K562 (cell line): ENCODE measurements around the gene COLQ. TPM values are rescaled to one million over a fixed set of nuclear protein-coding genes. Genes with fewer than 3 reads are reported as not detected.

Source experiments
- EGR1 ChIP-seq: fragments of 450-650 bp; conservative IDR thresholded peaks from 2 replicates; pipeline ENCODE4 v1.6.1; 2017; ENCODE audit warnings: mild to moderate bottlenecking
- GABPB1 ChIP-seq: sonication (generic); formaldehyde crosslinking; IDR thresholded peaks from 2 replicates; pipeline ENCODE4 v1.8.0; 2022; ENCODE audit warnings: mild to moderate bottlenecking, missing genetic modification reagents
- HIVEP1 ChIP-seq: fragments of 250-450 bp; sonication (Bioruptor Pico); IDR thresholded peaks from 2 replicates; pipeline ENCODE4 v1.4.0; 2020; ENCODE audit warnings: mild to moderate bottlenecking
- MAFG ChIP-seq: fragments of 450-650 bp; conservative IDR thresholded peaks from 2 replicates; pipeline ENCODE4 v1.6.1; 2016; ENCODE audit warnings: missing genetic modification characterization, missing compliant biosample characterization
- MAZ ChIP-seq, 2 experiments: fragments of 450-650 bp in 1 of 2; sonication (generic) in 1 of 2; formaldehyde crosslinking; IDR thresholded peaks in 1 of 2; conservative IDR thresholded peaks in 1 of 2; 2 replicates each; pipeline versions ENCODE4 v1.4.0 to v1.5.0; 2020; ENCODE audit warnings: mild to moderate bottlenecking in 1 of 2, missing genetic modification reagents in 1 of 2
- NELFE ChIP-seq: IDR thresholded peaks from 2 replicates; pipeline ENCODE4 v1.6.1; 2011; ENCODE audit warnings: mild to moderate bottlenecking; ENCODE audit not compliant: insufficient read depth, insufficient read length
- SMAD2 ChIP-seq: fragments of 150-350 bp; IDR thresholded peaks from 2 replicates; pipeline ENCODE4 v1.6.1; 2014; ENCODE audit warnings: low read depth, mild to moderate bottlenecking, low read length
- SRSF3 ChIP-seq: fragments of 200-400 bp; formaldehyde crosslinking; IDR thresholded peaks from 2 replicates; pipeline ENCODE4 v1.6.1; 2016; ENCODE audit warnings: mild to moderate bottlenecking, low read length, moderate library complexity; ENCODE audit not compliant: insufficient read depth
- ZNF24 ChIP-seq: fragments of 450-650 bp; IDR thresholded peaks from 2 replicates; pipeline ENCODE4 v1.6.1; 2016
- polyA plus RNA-seq, 8 experiments: library from polyadenylated mRNA; depleted of rRNA in 4 of 8; stranded (reverse) in 5 of 8; unstranded in 3 of 8; fragments of >200 nt; fragmentation: Nextera tagmentation in 2 of 8; fragmentation: Illumina TruSeq in 1 of 8; extraction: Ambion mirVana in 2 of 8; extraction: Trizol in 1 of 8; gene quantifications; 2 replicates each; pipeline versions ENCODE4 v1.2.1 to v1.2.3, GENCODE V29; 2011 to 2014; ENCODE audit warnings: inconsistent platforms in 1 of 8, missing spikeins in 1 of 8
- total RNA-seq, 7 experiments: library from RNA; depleted of rRNA in 6 of 7; stranded (reverse); fragments of >200 nt in 6 of 7; fragmentation: Illumina TruSeq in 2 of 7; extraction: Trizol in 2 of 7; gene quantifications; 2 replicates each; pipeline versions ENCODE4 v1.2.1 to v1.2.3, GENCODE V29; 2011 to 2021; ENCODE audit warnings: low replicate concordance in 1 of 7
- TF ChIP-seq, protein P1 (sequence below): fragments of 450-650 bp; IDR thresholded peaks from 2 replicates; pipeline ENCODE4 v1.6.1; 2016; ENCODE audit warnings: mild to moderate bottlenecking, moderate library complexity

The COLQ gene
- total and polyA plus RNA-seq, 9 of the 15 experiments (the other 6 are each of a cell fraction or from before 2014, with no cell fraction given): 0.04 to 0.36 (median 0.27) TPM; not detected in 4

DNA sequence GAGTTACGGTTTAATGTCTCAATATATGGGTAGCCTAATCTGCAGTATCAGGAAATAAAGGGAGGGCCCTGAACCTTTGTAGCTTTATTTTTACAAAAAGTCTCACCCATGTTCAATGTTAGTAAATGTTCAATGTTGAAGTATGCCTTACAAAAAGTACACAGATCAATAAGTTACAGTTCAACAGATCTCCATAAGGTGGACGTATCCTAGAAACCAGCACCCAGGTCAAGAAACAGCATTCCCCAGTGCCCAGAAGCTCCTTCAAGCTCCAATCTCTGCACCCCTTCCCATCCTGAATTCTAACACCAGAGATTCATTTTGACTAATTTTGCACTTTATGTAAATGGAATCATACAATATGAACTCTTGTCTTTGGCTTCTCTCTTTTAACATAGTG is 31.3 kb downstream of the COLQ start (continued):
- TF ChIP-seq, protein P1, sequence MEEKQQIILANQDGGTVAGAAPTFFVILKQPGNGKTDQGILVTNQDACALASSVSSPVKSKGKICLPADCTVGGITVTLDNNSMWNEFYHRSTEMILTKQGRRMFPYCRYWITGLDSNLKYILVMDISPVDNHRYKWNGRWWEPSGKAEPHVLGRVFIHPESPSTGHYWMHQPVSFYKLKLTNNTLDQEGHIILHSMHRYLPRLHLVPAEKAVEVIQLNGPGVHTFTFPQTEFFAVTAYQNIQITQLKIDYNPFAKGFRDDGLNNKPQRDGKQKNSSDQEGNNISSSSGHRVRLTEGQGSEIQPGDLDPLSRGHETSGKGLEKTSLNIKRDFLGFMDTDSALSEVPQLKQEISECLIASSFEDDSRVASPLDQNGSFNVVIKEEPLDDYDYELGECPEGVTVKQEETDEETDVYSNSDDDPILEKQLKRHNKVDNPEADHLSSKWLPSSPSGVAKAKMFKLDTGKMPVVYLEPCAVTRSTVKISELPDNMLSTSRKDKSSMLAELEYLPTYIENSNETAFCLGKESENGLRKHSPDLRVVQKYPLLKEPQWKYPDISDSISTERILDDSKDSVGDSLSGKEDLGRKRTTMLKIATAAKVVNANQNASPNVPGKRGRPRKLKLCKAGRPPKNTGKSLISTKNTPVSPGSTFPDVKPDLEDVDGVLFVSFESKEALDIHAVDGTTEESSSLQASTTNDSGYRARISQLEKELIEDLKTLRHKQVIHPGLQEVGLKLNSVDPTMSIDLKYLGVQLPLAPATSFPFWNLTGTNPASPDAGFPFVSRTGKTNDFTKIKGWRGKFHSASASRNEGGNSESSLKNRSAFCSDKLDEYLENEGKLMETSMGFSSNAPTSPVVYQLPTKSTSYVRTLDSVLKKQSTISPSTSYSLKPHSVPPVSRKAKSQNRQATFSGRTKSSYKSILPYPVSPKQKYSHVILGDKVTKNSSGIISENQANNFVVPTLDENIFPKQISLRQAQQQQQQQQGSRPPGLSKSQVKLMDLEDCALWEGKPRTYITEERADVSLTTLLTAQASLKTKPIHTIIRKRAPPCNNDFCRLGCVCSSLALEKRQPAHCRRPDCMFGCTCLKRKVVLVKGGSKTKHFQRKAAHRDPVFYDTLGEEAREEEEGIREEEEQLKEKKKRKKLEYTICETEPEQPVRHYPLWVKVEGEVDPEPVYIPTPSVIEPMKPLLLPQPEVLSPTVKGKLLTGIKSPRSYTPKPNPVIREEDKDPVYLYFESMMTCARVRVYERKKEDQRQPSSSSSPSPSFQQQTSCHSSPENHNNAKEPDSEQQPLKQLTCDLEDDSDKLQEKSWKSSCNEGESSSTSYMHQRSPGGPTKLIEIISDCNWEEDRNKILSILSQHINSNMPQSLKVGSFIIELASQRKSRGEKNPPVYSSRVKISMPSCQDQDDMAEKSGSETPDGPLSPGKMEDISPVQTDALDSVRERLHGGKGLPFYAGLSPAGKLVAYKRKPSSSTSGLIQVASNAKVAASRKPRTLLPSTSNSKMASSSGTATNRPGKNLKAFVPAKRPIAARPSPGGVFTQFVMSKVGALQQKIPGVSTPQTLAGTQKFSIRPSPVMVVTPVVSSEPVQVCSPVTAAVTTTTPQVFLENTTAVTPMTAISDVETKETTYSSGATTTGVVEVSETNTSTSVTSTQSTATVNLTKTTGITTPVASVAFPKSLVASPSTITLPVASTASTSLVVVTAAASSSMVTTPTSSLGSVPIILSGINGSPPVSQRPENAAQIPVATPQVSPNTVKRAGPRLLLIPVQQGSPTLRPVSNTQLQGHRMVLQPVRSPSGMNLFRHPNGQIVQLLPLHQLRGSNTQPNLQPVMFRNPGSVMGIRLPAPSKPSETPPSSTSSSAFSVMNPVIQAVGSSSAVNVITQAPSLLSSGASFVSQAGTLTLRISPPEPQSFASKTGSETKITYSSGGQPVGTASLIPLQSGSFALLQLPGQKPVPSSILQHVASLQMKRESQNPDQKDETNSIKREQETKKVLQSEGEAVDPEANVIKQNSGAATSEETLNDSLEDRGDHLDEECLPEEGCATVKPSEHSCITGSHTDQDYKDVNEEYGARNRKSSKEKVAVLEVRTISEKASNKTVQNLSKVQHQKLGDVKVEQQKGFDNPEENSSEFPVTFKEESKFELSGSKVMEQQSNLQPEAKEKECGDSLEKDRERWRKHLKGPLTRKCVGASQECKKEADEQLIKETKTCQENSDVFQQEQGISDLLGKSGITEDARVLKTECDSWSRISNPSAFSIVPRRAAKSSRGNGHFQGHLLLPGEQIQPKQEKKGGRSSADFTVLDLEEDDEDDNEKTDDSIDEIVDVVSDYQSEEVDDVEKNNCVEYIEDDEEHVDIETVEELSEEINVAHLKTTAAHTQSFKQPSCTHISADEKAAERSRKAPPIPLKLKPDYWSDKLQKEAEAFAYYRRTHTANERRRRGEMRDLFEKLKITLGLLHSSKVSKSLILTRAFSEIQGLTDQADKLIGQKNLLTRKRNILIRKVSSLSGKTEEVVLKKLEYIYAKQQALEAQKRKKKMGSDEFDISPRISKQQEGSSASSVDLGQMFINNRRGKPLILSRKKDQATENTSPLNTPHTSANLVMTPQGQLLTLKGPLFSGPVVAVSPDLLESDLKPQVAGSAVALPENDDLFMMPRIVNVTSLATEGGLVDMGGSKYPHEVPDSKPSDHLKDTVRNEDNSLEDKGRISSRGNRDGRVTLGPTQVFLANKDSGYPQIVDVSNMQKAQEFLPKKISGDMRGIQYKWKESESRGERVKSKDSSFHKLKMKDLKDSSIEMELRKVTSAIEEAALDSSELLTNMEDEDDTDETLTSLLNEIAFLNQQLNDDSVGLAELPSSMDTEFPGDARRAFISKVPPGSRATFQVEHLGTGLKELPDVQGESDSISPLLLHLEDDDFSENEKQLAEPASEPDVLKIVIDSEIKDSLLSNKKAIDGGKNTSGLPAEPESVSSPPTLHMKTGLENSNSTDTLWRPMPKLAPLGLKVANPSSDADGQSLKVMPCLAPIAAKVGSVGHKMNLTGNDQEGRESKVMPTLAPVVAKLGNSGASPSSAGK: no peak
- TF ChIP-seq HIVEP1 (CRISPR knock-in tag): no peak
- TF ChIP-seq NELFE: no peak
- no peak for TF ChIP-seq ZNF24
- no peak for TF ChIP-seq EGR1
- TF ChIP-seq GABPB1 (CRISPR knock-in tag): no peak
- no peak for TF ChIP-seq MAZ (CRISPR knock-in tag; conservative IDR thresholded peaks at IDR 0.05 in 1 of 2, IDR thresholded peaks at IDR 0.05 in 1 of 2)
- no peak for TF ChIP-seq SRSF3
- TF ChIP-seq MAFG: no peak
- no peak for TF ChIP-seq SMAD2
